SK-N-MC (cell line): ENCODE data around the gene RNF146.

Source experiments
- DNase-seq: peaks from one replicate; pipeline ENCODE4 v3.0.0-alpha.2; 2011; ENCODE audit warnings: low read depth, low spot score
- H3K27ac ChIP-seq: fragments of 200-600 bp; sonication (generic); 2 replicates; pipeline ENCODE4 v1.5.1; 2016; ENCODE audit warnings: mixed run types
- H3K36me3 ChIP-seq: fragments of 200-600 bp; sonication (generic); 2 replicates; pipeline ENCODE4 v1.6.1; 2017; ENCODE audit warnings: antibody characterized with exemption, low read length, mixed read lengths; ENCODE audit not compliant: insufficient read depth
- H3K4me3 ChIP-seq: fragments of 200-600 bp; sonication (generic); 2 replicates; pipeline ENCODE4 v1.5.1; 2016
- H3K9ac ChIP-seq: fragments of 200-600 bp; sonication (generic); 2 replicates; pipeline ENCODE4 v1.8.0; 2017; ENCODE audit warnings: mixed run types, mixed read lengths; ENCODE audit not compliant: insufficient read length
- H3K9me3 ChIP-seq: fragments of 200-600 bp; sonication (generic); 2 replicates; pipeline ENCODE4 v1.6.1; 2017; ENCODE audit warnings: low read depth, mild to moderate bottlenecking, antibody characterized with exemption, low read length, moderate library complexity, mixed read lengths
- EZH2 ChIP-seq: fragments of 200-600 bp; sonication (generic); IDR thresholded peaks from one replicate; pipeline ENCODE4 v1.6.1; 2017; ENCODE audit warnings: antibody characterized with exemption
- FOXP2 ChIP-seq: optimal IDR thresholded peaks from 2 replicates; pipeline ENCODE3; 2011; ENCODE audit warnings: mild to moderate bottlenecking, moderate library complexity; ENCODE audit not compliant: insufficient read depth; ENCODE audit errors: extremely low read length, control extremely low read depth
- POLR2AphosphoS5 ChIP-seq: IDR thresholded peaks from 2 replicates; pipeline ENCODE4 v1.6.1; 2012; ENCODE audit warnings: mild to moderate bottlenecking, low read depth, low read length, borderline replicate concordance

The RNF146 gene

GRCh38 chr6:127249621-127250020 lies 17.0 kb upstream of the RNF146 start:
- no peak overlapping the region for H3K27ac ChIP-seq
- H3K4me3 ChIP-seq: no peak overlapping the region
- no peaks in the 10 kb centered on the region for H3K36me3 ChIP-seq
- H3K9ac ChIP-seq: no peak overlapping the region
- H3K9me3 ChIP-seq: no peaks in the 10 kb centered on the region
- TF ChIP-seq FOXP2 (no peak), POLR2AphosphoS5 (no peak), EZH2 (no peak)
- DNase-seq: no peak

- H3K4me3 ChIP-seq: no peak overlapping the region
- H3K9ac ChIP-seq: no peak overlapping the region
- DNase-seq: no peak
- TF ChIP-seq EZH2: no peak
- no peak for TF ChIP-seq POLR2AphosphoS5
- TF ChIP-seq FOXP2: no peak
- no peaks in the 10 kb centered on the region for H3K9me3 ChIP-seq
- no peaks in the 10 kb centered on the region for H3K36me3 ChIP-seq
- H3K27ac ChIP-seq: no peak overlapping the region
Measured at GRCh38 chr6:127255286-127255685, 11.4 kb upstream of the RNF146 start.

GRCh38 chr6:127262896-127263295 lies 3.8 kb upstream of the RNF146 start:
- no peaks in the 10 kb centered on the region for H3K9me3 ChIP-seq
- TF ChIP-seq FOXP2 (no peak), POLR2AphosphoS5 (no peak), EZH2 (no peak)
- no peak overlapping the region for H3K27ac ChIP-seq
- DNase-seq: no peak
- no peak overlapping the region for H3K9ac ChIP-seq
- no peaks in the 10 kb centered on the region for H3K36me3 ChIP-seq
- no peak overlapping the region for H3K4me3 ChIP-seq

- H3K4me3 ChIP-seq: no peak overlapping the region
- H3K27ac ChIP-seq: no peak overlapping the region
- no peaks in the 10 kb centered on the region for H3K36me3 ChIP-seq
- H3K9ac ChIP-seq: no peak overlapping the region
- H3K9me3 ChIP-seq: no peaks in the 10 kb centered on the region
- TF ChIP-seq FOXP2 (no peak), EZH2 (no peak), POLR2AphosphoS5 (no peak)
- no peak for DNase-seq
Measured at GRCh38 chr6:127263481-127263880, 3.2 kb upstream of the RNF146 start.

- H3K27ac ChIP-seq: peak overlapping the region; percentile 94
- no peaks in the 10 kb centered on the region for H3K36me3 ChIP-seq
- H3K9ac ChIP-seq: peak overlapping the region; percentile 92
- H3K9me3 ChIP-seq: no peaks in the 10 kb centered on the region
- no peak for DNase-seq
- H3K4me3 ChIP-seq: peak overlapping the region; percentile 95
- no peak for TF ChIP-seq EZH2
- peak; percentile 81 for TF ChIP-seq POLR2AphosphoS5
- no peak for TF ChIP-seq FOXP2
Measured at GRCh38 chr6:127266892-127267645, 405 bp downstream of the RNF146 start.

DNA sequence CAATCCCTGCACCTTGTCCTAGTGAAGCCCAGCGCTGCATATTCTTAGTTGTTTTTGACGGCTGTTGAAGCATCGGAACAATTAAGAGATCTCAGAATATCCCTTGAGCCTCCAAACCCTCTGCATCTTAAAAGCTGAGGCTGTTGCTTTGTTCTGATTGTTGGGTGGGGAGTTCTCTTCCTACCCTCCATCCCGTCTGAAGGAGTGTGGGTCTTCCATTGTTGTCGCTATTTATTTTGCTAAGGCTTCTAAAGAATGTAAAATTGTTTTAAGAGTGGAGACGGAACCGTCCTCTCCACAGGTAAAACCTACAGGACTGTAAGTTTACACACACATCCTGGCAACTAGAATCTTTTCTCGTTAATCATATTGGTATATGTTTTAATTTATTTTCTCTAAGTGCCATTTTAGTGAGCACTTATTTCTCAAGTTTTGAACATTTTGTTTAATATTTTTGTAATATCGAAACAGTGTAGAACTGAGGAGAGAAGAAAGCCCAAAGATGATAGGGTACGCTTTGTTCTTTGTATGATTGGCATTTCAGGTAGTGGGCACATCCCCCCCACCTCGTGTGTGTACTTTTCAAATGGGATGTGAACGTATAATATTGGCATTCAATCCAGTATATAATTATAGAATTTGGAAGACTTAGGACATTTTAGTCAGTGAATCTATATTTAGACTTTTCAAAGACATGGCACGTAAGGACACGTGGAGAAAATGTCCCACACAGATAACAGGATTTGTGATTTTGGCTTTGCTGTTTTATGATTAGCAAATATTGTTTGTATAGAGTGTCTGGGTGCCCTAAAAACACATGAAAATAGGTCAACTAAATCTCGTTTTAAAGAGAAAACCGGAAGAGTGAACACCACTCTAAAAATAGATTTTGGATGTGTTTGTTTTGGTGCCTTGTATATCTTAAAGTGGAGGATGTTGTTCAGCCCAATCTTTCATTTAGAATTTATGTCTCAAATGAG lies 1.3 kb downstream of the RNF146 start:
- Histone ChIP-seq H3K4me3 (peak overlapping the region; percentile 95), H3K27ac (no peak overlapping the region), H3K9me3 (no peaks in the 10 kb centered on the region), H3K9ac (peak overlapping the region; percentile 92), H3K36me3 (no peaks in the 10 kb centered on the region)
- TF ChIP-seq FOXP2 (no peak), EZH2 (no peak), POLR2AphosphoS5 (no peak)
- no peak for DNase-seq

GRCh38 chr6:127272576-127272975 lies 5.9 kb downstream of the RNF146 start:
- no peak for DNase-seq
- H3K36me3 ChIP-seq: no peaks in the 10 kb centered on the region
- TF ChIP-seq POLR2AphosphoS5 (no peak), FOXP2 (no peak), EZH2 (no peak)
- H3K9ac ChIP-seq: no peak overlapping the region
- no peaks in the 10 kb centered on the region for H3K9me3 ChIP-seq
- H3K27ac ChIP-seq: no peak overlapping the region
- H3K4me3 ChIP-seq: no peak overlapping the region

- Histone ChIP-seq H3K36me3 (no peaks in the 10 kb centered on the region), H3K9ac (no peak overlapping the region), H3K4me3 (no peak overlapping the region), H3K27ac (no peak overlapping the region), H3K9me3 (no peaks in the 10 kb centered on the region)
- no peak for DNase-seq
- TF ChIP-seq EZH2 (no peak), FOXP2 (no peak)
Measured at GRCh38 chr6:127273499-127273898, 6.8 kb downstream of the RNF146 start.
